ENCODE data around the gene PODN.

- no peak for TF ChIP-seq CTCF (IDR thresholded peaks at IDR 0.05)
- TF ChIP-seq POLR2A (IDR thresholded peaks at IDR 0.05): no peak
Measured at GRCh38 chr1:53077599-53077965, 15.6 kb downstream of the PODN start.
